ENCODE measurements around the gene IRF9. TPM values are rescaled to one million over a fixed set of nuclear protein-coding genes. Genes with fewer than 3 reads are reported as not detected.

IRF9 gene
- total and polyA plus RNA-seq, 2 of the 13 experiments (the other 11 are each of a cell fraction or from before 2014, with no cell fraction given), result 14.9 to 49.7 TPM

DNA sequence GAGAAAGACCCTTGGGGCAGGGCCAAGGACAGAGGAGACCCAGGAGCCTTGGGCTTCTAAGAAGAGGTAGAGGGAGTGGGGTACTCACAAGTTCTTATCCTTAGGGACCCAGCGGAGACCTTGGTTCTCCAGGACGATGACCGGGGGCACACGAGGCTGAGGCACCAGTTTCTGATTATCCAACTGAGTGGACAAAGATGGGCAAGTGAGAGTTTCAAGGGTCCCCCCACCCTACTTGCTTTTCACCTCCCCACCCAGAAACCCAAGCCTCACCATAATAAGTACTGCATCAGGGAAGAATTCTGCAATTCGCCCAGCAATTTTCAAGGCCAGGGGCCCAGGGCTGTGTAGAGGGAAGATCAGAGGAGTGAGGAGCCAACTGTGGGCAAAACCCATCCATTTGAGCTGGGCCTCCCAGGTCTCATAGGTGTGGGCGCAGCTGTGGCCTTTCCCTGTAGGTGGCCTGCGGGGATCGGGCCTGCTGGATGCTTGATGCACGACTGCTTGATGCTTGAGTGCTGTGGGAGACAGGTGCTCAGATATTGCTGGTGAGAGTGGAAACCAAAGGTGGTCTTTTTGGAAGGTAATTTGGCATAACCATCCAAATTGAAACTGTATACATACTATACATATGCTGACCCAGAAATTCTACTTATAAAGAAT is 21.7 kb upstream of the IRF9 start (continued):
- TF ChIP-seq MLX (CRISPR knock-in tag; IDR thresholded peaks at IDR 0.05) (no peak), SP2 (CRISPR knock-in tag; IDR thresholded peaks at IDR 0.05) (no peak), HES4 (CRISPR knock-in tag; IDR thresholded peaks at IDR 0.05; ENCODE audit: borderline replicate concordance) (no peak), ZNF777 (CRISPR knock-in tag; IDR thresholded peaks at IDR 0.05) (no peak), PRPF4 (IDR thresholded peaks at IDR 0.05; ENCODE audit: low read depth, low read length, poor library complexity, severe bottlenecking) (peak; percentile 57), RBFOX2 (IDR thresholded peaks at IDR 0.05; ENCODE audit: low read depth, low read length) (no peak), PPARG (CRISPR knock-in tag; conservative IDR thresholded peaks at IDR 0.05) (no peak), ZNF451 (CRISPR knock-in tag; IDR thresholded peaks at IDR 0.05) (no peak), ZNF251 (CRISPR knock-in tag; IDR thresholded peaks at IDR 0.05) (no peak), ZBTB4 (CRISPR knock-in tag; IDR thresholded peaks at IDR 0.05; ENCODE audit: borderline replicate concordance) (no peak), ARNTL (CRISPR knock-in tag; IDR thresholded peaks at IDR 0.05) (no peak), ZNF235 (CRISPR knock-in tag; IDR thresholded peaks at IDR 0.05; ENCODE audit: borderline replicate concordance) (no peak), FOXK2 (IDR thresholded peaks at IDR 0.05) (no peak), PAF1 (CRISPR knock-in tag; IDR thresholded peaks at IDR 0.05) (no peak), MEF2D (CRISPR knock-in tag; IDR thresholded peaks at IDR 0.05) (no peak), GATAD1 (CRISPR knock-in tag; IDR thresholded peaks at IDR 0.05) (no peak), ZNF558 (CRISPR knock-in tag; IDR thresholded peaks at IDR 0.05; ENCODE audit: borderline replicate concordance) (no peak), HCFC1 (IDR thresholded peaks at IDR 0.05; ENCODE audit: low read depth, low read length) (no peak), ZNF234 (CRISPR knock-in tag; conservative IDR thresholded peaks at IDR 0.05) (no peak), ATF3 (CRISPR knock-in tag; IDR thresholded peaks at IDR 0.05) (no peak), CREM (IDR thresholded peaks at IDR 0.05) (no peak), CREM (CRISPR knock-in tag; IDR thresholded peaks at IDR 0.05) (no peak), KDM5B (CRISPR knock-in tag; IDR thresholded peaks at IDR 0.05; ENCODE audit: borderline replicate concordance) (peak; percentile 62; the same call in 1 of the 2 replicates)
- TF ChIP-seq, protein P1, sequence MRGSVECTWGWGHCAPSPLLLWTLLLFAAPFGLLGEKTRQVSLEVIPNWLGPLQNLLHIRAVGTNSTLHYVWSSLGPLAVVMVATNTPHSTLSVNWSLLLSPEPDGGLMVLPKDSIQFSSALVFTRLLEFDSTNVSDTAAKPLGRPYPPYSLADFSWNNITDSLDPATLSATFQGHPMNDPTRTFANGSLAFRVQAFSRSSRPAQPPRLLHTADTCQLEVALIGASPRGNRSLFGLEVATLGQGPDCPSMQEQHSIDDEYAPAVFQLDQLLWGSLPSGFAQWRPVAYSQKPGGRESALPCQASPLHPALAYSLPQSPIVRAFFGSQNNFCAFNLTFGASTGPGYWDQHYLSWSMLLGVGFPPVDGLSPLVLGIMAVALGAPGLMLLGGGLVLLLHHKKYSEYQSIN (CRISPR knock-in tag; IDR thresholded peaks at IDR 0.05; ENCODE audit: borderline replicate concordance), result no peak
- TF ChIP-seq, protein P2, sequence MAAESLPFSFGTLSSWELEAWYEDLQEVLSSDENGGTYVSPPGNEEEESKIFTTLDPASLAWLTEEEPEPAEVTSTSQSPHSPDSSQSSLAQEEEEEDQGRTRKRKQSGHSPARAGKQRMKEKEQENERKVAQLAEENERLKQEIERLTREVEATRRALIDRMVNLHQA (CRISPR knock-in tag; IDR thresholded peaks at IDR 0.05), result no peak
- TF ChIP-seq, protein P3, sequence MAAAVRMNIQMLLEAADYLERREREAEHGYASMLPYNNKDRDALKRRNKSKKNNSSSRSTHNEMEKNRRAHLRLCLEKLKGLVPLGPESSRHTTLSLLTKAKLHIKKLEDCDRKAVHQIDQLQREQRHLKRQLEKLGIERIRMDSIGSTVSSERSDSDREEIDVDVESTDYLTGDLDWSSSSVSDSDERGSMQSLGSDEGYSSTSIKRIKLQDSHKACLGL (CRISPR knock-in tag; IDR thresholded peaks at IDR 0.05), result no peak

All from HepG2 (cell line).